Transverse colon (tissue), 4 donors: ENCODE measurements around the gene PLPPR2.

ENCODE experiments used
- CTCF ChIP-seq, 5 experiments: fragments of 200-600 bp in 3 of 5; fragments of 450-650 bp in 2 of 5; sonication (generic) in 3 of 5; IDR thresholded peaks; 1 replicate in 2 of 5; 2 replicates in 3 of 5; pipeline ENCODE4 v1.5.1; 2016 to 2017; ENCODE audit warnings: antibody characterized with exemption in 5 of 5, inconsistent platforms in 3 of 5, mild to moderate bottlenecking in 2 of 5, moderate library complexity in 1 of 5
- EP300 ChIP-seq: sonication (generic); formaldehyde crosslinking; IDR thresholded peaks from one replicate; pipeline ENCODE4 v1.6.1; 2017; ENCODE audit warnings: antibody characterized with exemption, low read depth
- POLR2A ChIP-seq: fragments of 450-650 bp; IDR thresholded peaks from one replicate; pipeline ENCODE4 v1.6.1; 2016; ENCODE audit warnings: antibody characterized with exemption, mild to moderate bottlenecking, moderate library complexity
- POLR2AphosphoS5 ChIP-seq, 3 donors: sonication (generic); formaldehyde crosslinking; IDR thresholded peaks; one replicate each; pipeline ENCODE4 v1.6.1; 2016; ENCODE audit warnings: antibody characterized with exemption in 3 of 3

- TF ChIP-seq POLR2A (no peak), CTCF (IDR thresholded peaks at IDR 0.05) (no peak), EP300 (no peak), POLR2AphosphoS5 (IDR thresholded peaks at IDR 0.05) (no peak)
These were observed 9.7 kb downstream of the PLPPR2 start for GRCh38 chr19:11364935-11365334.
